ENCODE results near the gene RAB27B. TPM values are rescaled to one million over a fixed set of nuclear protein-coding genes. Genes with fewer than 3 reads are reported as not detected.

RAB27B gene
- total and polyA plus RNA-seq, 10 of the 15 experiments (the other 5 are each of a cell fraction or from before 2014, with no cell fraction given) = under 0.01 to 0.03 TPM; not detected in 8

DNA sequence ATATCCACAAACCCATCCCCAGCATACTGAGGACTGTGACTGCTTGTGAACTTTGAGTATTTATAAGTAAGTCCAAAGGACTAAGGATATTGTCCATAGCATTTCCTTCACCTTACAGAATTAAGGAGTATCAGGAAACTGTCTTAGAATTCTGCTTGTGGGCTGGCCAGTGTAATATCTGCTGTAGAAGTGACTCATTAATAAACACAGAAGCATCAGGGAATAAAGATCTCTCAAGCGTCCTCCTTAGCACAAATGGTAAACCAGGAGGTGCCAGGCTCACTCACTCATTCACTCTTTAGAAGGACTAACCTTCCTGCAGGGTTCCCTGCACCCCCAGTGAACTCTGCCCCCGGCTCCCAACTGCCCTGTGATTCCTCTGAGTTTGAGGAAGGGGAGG is 100.0 kb downstream of the RAB27B start:
- Histone ChIP-seq H3K4me2 (ENCODE audit: control insufficient read depth, insufficient read depth) (no peak overlapping the region), H3K27ac (ENCODE audit: control insufficient read depth, insufficient read depth) (no peak overlapping the region), H3K9ac (ENCODE audit: control insufficient read depth, insufficient read depth, low read length) (no peak overlapping the region), H3K36me3 (ENCODE audit: control insufficient read depth in 2 of 2, insufficient read depth in 2 of 2, low read length in 1 of 2) (no peaks in the 10 kb centered on the region), H2AFZ (ENCODE audit: control insufficient read depth, low read depth, low read length) (no peak overlapping the region), H3K79me2 (ENCODE audit: control insufficient read depth, insufficient read depth, low read length) (no peaks in the 10 kb centered on the region), H3K4me1 (ENCODE audit: control insufficient read depth, insufficient read depth, low read length) (no peaks in the 10 kb centered on the region), H4K20me1 (ENCODE audit: control insufficient read depth, insufficient read depth) (no peaks in the 10 kb centered on the region), H3K4me3 (no peak overlapping the region), H3K9me3 (replicated peaks; ENCODE audit: control insufficient read depth, insufficient read depth, low read length) (no peaks in the 10 kb centered on the region), H3K27me3 (replicated peaks in 1 of 2; ENCODE audit: control insufficient read depth in 2 of 2, insufficient read depth in 2 of 2, low read length in 1 of 2) (peaks cover 0 to 1% of the 10 kb centered on the region in 2 experiments; a peak in 1 of 4 replicates)
- TF ChIP-seq SP1 (IDR thresholded peaks at IDR 0.05; ENCODE audit: low read depth, low read length) (no peak), PAX5 (IDR thresholded peaks at IDR 0.05; ENCODE audit: borderline replicate concordance, low read depth, low read length) (no peak), JUND (IDR thresholded peaks at IDR 0.05; ENCODE audit: low read depth, low read length) (no peak), SMARCA5 (IDR thresholded peaks at IDR 0.05) (no peak), GABPA (IDR thresholded peaks at IDR 0.05; ENCODE audit: low read depth) (no peak), FOXK2 (IDR thresholded peaks at IDR 0.05) (no peak), BMI1 (IDR thresholded peaks at IDR 0.05; ENCODE audit: borderline replicate concordance) (no peak), POLR2AphosphoS2 (IDR thresholded peaks at IDR 0.05; ENCODE audit: low read depth, low read length) (no peak)
- TF ChIP-seq, protein P1, sequence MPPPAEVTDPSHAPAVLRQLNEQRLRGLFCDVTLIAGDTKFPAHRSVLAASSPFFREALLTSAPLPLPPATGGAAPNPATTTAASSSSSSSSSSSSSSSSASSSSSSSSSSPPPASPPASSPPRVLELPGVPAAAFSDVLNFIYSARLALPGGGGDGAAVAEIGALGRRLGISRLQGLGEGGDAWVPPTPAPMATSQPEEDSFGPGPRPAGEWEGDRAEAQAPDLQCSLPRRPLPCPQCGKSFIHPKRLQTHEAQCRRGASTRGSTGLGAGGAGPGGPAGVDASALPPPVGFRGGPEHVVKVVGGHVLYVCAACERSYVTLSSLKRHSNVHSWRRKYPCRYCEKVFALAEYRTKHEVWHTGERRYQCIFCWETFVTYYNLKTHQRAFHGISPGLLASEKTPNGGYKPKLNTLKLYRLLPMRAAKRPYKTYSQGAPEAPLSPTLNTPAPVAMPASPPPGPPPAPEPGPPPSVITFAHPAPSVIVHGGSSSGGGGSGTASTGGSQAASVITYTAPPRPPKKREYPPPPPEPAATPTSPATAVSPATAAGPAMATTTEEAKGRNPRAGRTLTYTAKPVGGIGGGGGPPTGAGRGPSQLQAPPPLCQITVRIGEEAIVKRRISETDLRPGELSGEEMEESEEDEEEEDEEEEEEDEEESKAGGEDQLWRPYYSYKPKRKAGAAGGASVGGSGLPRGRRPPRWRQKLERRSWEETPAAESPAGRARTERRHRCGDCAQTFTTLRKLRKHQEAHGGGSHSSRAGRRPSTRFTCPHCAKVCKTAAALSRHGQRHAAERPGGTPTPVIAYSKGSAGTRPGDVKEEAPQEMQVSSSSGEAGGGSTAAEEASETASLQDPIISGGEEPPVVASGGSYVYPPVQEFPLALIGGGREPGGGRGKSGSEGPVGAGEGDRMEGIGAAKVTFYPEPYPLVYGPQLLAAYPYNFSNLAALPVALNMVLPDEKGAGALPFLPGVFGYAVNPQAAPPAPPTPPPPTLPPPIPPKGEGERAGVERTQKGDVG (CRISPR knock-in tag; IDR thresholded peaks at IDR 0.05) = no peak
- TF ChIP-seq, protein P2, sequence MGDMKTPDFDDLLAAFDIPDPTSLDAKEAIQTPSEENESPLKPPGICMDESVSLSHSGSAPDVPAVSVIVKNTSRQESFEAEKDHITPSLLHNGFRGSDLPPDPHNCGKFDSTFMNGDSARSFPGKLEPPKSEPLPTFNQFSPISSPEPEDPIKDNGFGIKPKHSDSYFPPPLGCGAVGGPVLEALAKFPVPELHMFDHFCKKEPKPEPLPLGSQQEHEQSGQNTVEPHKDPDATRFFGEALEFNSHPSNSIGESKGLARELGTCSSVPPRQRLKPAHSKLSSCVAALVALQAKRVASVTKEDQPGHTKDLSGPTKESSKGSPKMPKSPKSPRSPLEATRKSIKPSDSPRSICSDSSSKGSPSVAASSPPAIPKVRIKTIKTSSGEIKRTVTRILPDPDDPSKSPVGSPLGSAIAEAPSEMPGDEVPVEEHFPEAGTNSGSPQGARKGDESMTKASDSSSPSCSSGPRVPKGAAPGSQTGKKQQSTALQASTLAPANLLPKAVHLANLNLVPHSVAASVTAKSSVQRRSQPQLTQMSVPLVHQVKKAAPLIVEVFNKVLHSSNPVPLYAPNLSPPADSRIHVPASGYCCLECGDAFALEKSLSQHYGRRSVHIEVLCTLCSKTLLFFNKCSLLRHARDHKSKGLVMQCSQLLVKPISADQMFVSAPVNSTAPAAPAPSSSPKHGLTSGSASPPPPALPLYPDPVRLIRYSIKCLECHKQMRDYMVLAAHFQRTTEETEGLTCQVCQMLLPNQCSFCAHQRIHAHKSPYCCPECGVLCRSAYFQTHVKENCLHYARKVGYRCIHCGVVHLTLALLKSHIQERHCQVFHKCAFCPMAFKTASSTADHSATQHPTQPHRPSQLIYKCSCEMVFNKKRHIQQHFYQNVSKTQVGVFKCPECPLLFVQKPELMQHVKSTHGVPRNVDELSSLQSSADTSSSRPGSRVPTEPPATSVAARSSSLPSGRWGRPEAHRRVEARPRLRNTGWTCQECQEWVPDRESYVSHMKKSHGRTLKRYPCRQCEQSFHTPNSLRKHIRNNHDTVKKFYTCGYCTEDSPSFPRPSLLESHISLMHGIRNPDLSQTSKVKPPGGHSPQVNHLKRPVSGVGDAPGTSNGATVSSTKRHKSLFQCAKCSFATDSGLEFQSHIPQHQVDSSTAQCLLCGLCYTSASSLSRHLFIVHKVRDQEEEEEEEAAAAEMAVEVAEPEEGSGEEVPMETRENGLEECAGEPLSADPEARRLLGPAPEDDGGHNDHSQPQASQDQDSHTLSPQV (IDR thresholded peaks at IDR 0.05) = no peak
- RAD21 ChIA-PET (ENCODE audit: unreplicated experiment) = no interaction called here
- POLR2A ChIA-PET = no interaction called here
- no peak for ATAC-seq
- whole genome bisulfite sequencing (ENCODE audit: insufficient coverage, insufficient replicate concordance, low lambda C conversion rate, missing lambda C conversion rate) = 0% methylated on average over 2 of the region's 2 CpGs
- in situ Hi-C loops (cut with MboI) (no loop called here), intact Hi-C loops (cut with micrococcal nuclease; ENCODE audit: unreplicated experiment) (no loop called here)
- DNase-seq (ENCODE audit: low read depth, low spot score) = no peak
- SMC1A ChIA-PET (ENCODE audit: uncharacterized antibody, unreplicated experiment) = no interaction called here
- no TSS peak for BruUV-seq (replicated peaks)
- CTCF ChIA-PET = interaction anchor here (1.2 kb wide), 1 partner anchor 13 kb away, joined by 3 read pairs; no protein-coding TSS in a partner anchor
- no peak for FAIRE-seq
